ENCODE measurements around the gene RASA3.

- TF ChIP-seq CTCF (IDR thresholded peaks at IDR 0.05; ENCODE audit: insufficient read depth, low read depth, low read length) (no peak), EZH2 (IDR thresholded peaks at IDR 0.05; ENCODE audit: insufficient read depth, low read length) (no peak)
Measured at GRCh38 chr13:114103801-114104654, 28.4 kb downstream of the RASA3 start.

Data from astrocyte (in vitro differentiated cells and primary cell).